H1 (cell line): ENCODE measurements around the gene KCNS3.

Source experiments
- CTCF ChIP-seq, 3 experiments: IDR thresholded peaks; 1 replicate in 2 of 3; 2 replicates in 1 of 3; pipeline versions ENCODE4 v1.5.1 to v1.6.1; 2011; ENCODE audit warnings: low read length in 3 of 3, mild to moderate bottlenecking in 3 of 3, inconsistent platforms in 2 of 3, low read depth in 1 of 3, moderate library complexity in 1 of 3; ENCODE audit not compliant: insufficient read depth in 1 of 3; ENCODE audit errors: control extremely low read depth in 1 of 3
- PHF8 ChIP-seq: fragments of 200-600 bp; sonication (generic); conservative IDR thresholded peaks from 2 replicates; pipeline ENCODE4 v1.7.1; 2012; ENCODE audit warnings: low read depth, mild to moderate bottlenecking, inconsistent platforms, low read length, moderate library complexity
- POLR2A ChIP-seq, 2 experiments: IDR thresholded peaks; 1 replicate in 1 of 2; 2 replicates in 1 of 2; pipeline ENCODE4 v1.6.1; 2011; ENCODE audit warnings: low read depth in 2 of 2, low read length in 2 of 2, mild to moderate bottlenecking in 2 of 2; ENCODE audit errors: control extremely low read depth in 1 of 2

- TF ChIP-seq CTCF (IDR thresholded peaks at IDR 0.05; ENCODE audit: control extremely low read depth in 1 of 3, insufficient read depth in 1 of 3, low read depth in 1 of 3, low read length in 3 of 3) (no peak), PHF8 (no peak), POLR2A (IDR thresholded peaks at IDR 0.05; ENCODE audit: control extremely low read depth in 1 of 2, low read depth in 2 of 2, low read length in 2 of 2) (no peak)
Measured at GRCh38 chr2:17943444-17943843, 65.0 kb downstream of the KCNS3 start.
